Glutamatergic neuron (in vitro differentiated cells): ENCODE results near the gene TACO1. TPM values are rescaled to one million over a fixed set of nuclear protein-coding genes. Genes with fewer than 3 reads are reported as not detected.

Source experiments
- DNase-seq: peaks from one replicate; pipeline ENCODE4 v3.0.0; 2022
- H3K27ac Mint-ChIP-seq: one replicate; pipeline ENCODE4 v1.8.0; 2020; ENCODE audit warnings: mild to moderate bottlenecking, mixed read lengths, inconsistent platforms; ENCODE audit not compliant: unreplicated experiment
- H3K27me3 Mint-ChIP-seq: one replicate; pipeline ENCODE4 v1.8.0; 2020; ENCODE audit warnings: mild to moderate bottlenecking, moderate library complexity, mixed read lengths, inconsistent platforms; ENCODE audit not compliant: unreplicated experiment
- H3K36me3 Mint-ChIP-seq: one replicate; pipeline ENCODE4 v1.8.0; 2020; ENCODE audit warnings: mild to moderate bottlenecking, mixed read lengths, inconsistent platforms; ENCODE audit not compliant: unreplicated experiment
- H3K4me1 Mint-ChIP-seq: one replicate; pipeline ENCODE4 v1.8.0; 2020; ENCODE audit warnings: mild to moderate bottlenecking, low read depth, mixed read lengths, inconsistent platforms; ENCODE audit not compliant: unreplicated experiment
- H3K4me3 Mint-ChIP-seq: one replicate; pipeline ENCODE4 v1.8.0; 2020; ENCODE audit warnings: mild to moderate bottlenecking, mixed read lengths, inconsistent platforms; ENCODE audit not compliant: unreplicated experiment
- H3K9me3 Mint-ChIP-seq: one replicate; pipeline ENCODE4 v1.8.0; 2020; ENCODE audit warnings: mild to moderate bottlenecking, moderate library complexity, mixed read lengths, inconsistent platforms; ENCODE audit not compliant: unreplicated experiment
- long read RNA-seq: library from polyadenylated mRNA; unstranded; transcript quantifications from one replicate; pipeline ENCODE4 v2.0.0, GENCODE V29; 2020; ENCODE audit not compliant: unreplicated experiment
- total RNA-seq: library from RNA; stranded (reverse); fragmentation: NEBNext Ultra II Directional; extraction: Animal tissue kit (Norgen Biotek cat#: 25700); gene quantifications from one replicate; pipeline ENCODE4 v1.2.1, GENCODE V29; 2021; ENCODE audit not compliant: unreplicated experiment
- TF ChIP-seq, protein P1 (sequence below): fragments of 200-600 bp; sonication (generic); IDR thresholded peaks from one replicate; pipeline ENCODE4 v1.5.0; 2021; ENCODE audit not compliant: partially characterized antibody, unreplicated experiment

Gene TACO1
- total RNA-seq = 23.2 TPM
- long read RNA-seq, transcript TACO1-201 (5 exons, 1,469 nt) = major isoform, 30 of 34 reads
- long read RNA-seq, partial matches to known transcripts = 3 of 34 reads
- long read RNA-seq, other reads (novel, unspliced or antisense) = 0 of 34 reads

DNA sequence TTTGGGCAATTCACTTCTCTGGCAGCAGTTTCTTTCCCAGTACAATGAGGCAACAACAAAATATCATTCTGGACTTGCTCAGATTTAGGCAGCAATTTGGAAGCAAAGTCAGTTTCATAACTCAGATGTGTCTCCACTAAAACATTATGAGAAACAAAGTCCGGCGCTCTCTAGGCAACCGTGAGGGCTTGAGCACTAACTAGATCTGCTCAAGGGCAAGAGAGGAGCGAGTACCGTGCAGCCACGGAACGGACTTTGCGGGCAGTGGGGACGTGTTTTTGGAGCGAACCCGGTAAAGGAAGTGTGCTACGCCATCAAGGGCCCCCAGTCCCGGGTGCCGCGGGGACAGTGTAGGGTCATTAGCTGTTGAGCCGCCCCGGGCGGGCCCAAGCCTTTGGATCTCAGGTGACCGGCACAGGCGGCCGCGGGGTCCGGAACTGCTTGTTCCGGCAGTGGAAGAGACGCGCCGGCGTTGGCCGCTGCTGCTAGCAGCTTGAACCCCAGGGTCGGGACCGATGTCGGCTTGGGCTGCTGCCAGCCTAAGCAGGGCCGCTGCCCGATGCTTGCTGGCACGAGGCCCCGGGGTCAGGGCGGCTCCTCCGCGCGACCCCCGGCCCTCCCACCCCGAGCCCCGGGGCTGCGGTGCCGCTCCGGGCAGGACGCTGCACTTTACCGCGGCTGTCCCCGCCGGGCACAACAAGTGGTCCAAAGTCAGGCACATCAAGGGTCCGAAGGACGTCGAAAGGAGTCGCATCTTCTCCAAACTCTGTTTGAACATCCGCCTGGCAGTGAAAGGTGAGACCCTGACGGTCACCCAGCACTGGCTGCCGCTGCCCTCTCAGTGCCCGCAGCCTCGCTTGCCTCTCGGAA lies at the start of gene TACO1:
TSS of gene TACO1 (plus strand) at position 327 of the 870 bp plus-strand sequence. CDS start at position 516, 189 bp downstream.
- Mint-ChIP-seq H3K27me3 (peaks cover 2% of the 10 kb centered on the region), H3K36me3 (no peaks in the 10 kb centered on the region), H3K9me3 (peaks cover 4% of the 10 kb centered on the region), H3K27ac (peak within 1 kb of the TSS; percentile 68), H3K4me3 (peak within 1 kb of the TSS; percentile 95), H3K4me1 (peaks cover 9% of the 10 kb centered on the region)
- TF ChIP-seq, protein P1, sequence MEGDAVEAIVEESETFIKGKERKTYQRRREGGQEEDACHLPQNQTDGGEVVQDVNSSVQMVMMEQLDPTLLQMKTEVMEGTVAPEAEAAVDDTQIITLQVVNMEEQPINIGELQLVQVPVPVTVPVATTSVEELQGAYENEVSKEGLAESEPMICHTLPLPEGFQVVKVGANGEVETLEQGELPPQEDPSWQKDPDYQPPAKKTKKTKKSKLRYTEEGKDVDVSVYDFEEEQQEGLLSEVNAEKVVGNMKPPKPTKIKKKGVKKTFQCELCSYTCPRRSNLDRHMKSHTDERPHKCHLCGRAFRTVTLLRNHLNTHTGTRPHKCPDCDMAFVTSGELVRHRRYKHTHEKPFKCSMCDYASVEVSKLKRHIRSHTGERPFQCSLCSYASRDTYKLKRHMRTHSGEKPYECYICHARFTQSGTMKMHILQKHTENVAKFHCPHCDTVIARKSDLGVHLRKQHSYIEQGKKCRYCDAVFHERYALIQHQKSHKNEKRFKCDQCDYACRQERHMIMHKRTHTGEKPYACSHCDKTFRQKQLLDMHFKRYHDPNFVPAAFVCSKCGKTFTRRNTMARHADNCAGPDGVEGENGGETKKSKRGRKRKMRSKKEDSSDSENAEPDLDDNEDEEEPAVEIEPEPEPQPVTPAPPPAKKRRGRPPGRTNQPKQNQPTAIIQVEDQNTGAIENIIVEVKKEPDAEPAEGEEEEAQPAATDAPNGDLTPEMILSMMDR = no peak
- DNase-seq = peak; percentile 88

DNA sequence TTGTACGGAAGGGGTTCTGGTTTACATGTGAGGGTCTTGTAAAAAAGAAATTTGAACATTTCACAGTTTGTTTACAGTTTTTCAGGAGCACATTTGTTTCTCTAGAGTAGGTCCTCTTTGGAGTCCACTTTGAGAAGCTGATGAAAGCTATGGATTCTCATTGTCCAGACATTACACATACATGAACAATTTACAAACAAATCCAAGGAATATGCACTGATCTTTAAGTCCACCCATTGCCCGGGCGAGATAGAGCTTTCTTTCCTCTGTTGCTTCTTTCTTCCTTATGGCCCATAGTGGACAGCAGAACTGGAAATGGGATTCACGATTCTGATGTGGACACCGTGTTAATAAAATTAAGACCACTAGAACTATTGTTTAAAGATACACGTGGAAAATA lies 48.5 kb upstream of the TACO1 start:
- H3K36me3 Mint-ChIP-seq = no peaks in the 10 kb centered on the region
- DNase-seq = no peak
- peak overlapping the region; percentile 83 for H3K27ac Mint-ChIP-seq
- TF ChIP-seq, protein P1 = no peak
- peaks cover 1% of the 10 kb centered on the region for H3K9me3 Mint-ChIP-seq
- peaks cover 4% of the 10 kb centered on the region for H3K27me3 Mint-ChIP-seq
- H3K4me3 Mint-ChIP-seq = peak overlapping the region; percentile 93
- H3K4me1 Mint-ChIP-seq = peaks cover 24% of the 10 kb centered on the region

DNA sequence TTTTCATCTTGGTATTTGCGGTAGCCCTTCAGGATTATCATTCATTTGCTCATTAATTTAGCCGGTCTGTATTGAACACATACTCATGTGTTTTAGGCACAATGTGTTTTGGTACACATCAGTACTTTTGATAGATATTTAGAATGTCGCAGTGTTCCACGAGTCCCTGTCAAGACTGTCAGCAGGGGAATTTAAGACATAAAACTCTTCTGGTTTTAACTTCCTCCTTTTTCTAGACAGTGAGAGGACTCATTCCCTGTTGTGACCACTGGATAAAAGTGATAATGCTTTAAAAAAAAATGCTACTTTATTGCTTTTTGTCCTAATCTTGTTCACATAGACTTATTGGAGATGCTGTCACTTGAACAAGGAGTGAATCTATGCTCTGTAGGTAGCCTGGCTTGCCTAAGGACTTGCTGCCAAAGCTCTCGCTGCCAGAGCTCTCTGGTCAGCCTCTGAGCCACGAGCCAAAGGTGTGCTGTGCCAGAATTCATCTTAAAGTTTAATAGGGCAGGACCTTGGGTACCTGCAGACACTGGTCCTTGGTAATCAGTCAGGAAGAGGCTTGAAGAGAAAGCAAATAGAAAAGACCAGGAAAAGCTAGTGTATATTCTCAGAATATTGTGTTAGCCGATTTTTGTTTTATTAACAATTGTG lies 45.1 kb upstream of the TACO1 start:
- Mint-ChIP-seq H3K4me1 (peaks cover 29% of the 10 kb centered on the region), H3K4me3 (peak overlapping the region; percentile 26), H3K36me3 (no peaks in the 10 kb centered on the region), H3K9me3 (peaks cover 1% of the 10 kb centered on the region), H3K27ac (no peak overlapping the region), H3K27me3 (peaks cover 6% of the 10 kb centered on the region)
- TF ChIP-seq, protein P1 = no peak
- no peak for DNase-seq

DNA sequence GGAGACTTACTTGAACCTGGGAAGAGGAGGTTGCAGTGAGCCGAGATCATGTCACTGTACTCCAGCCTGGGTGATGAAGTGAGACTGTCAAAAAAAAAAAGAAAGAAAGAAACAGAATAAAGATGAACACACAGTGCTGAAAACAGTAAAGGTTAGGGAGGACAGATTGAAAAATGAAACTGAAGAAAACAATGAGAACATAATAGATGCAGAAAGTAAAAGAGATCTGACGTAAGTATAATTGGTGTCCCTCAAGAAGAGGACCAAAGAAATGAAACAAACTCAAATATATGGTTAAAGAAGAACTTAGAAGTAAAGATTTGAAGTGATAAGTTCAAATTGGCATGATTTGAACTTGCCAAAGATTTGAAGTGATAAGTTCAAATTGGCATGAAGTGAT lies 43.3 kb upstream of the TACO1 start:
- H3K9me3 Mint-ChIP-seq = peaks cover 1% of the 10 kb centered on the region
- TF ChIP-seq, protein P1 = no peak
- H3K4me1 Mint-ChIP-seq = peaks cover 29% of the 10 kb centered on the region
- H3K27ac Mint-ChIP-seq = no peak overlapping the region
- no peak overlapping the region for H3K4me3 Mint-ChIP-seq
- no peaks in the 10 kb centered on the region for H3K36me3 Mint-ChIP-seq
- peaks cover 2% of the 10 kb centered on the region for H3K27me3 Mint-ChIP-seq
- DNase-seq = no peak
